ENCODE data around the gene TP53. TPM values are rescaled to one million over a fixed set of nuclear protein-coding genes. Genes with fewer than 3 reads are reported as not detected.

TP53 gene
- total and polyA plus RNA-seq, 10 of the 15 experiments (the other 5 are each of a cell fraction or from before 2014, with no cell fraction given): 35.6 to 162 (median 75.9) TPM

- intact Hi-C loops (cut with micrococcal nuclease; ENCODE audit: unreplicated experiment) (loop anchor here (5.0 kb wide), 1 partner anchor 46 kb away; no protein-coding TSS in a partner anchor), in situ Hi-C loops (cut with MboI) (no loop called here)
- H4K20me1 ChIP-seq (ENCODE audit: control insufficient read depth, insufficient read depth): no peaks in the 10 kb centered on the region
- no peak overlapping the region for H2AFZ ChIP-seq (ENCODE audit: control insufficient read depth, low read depth, low read length)
- H3K79me2 ChIP-seq (ENCODE audit: control insufficient read depth, insufficient read depth, low read length): peaks cover 2% of the 10 kb centered on the region
- no peak overlapping the region for H3K4me2 ChIP-seq (ENCODE audit: control insufficient read depth, insufficient read depth)
- DNase-seq (ENCODE audit: low read depth, low spot score) (no peak), FAIRE-seq (no peak), ATAC-seq (no peak)
- no peaks in the 10 kb centered on the region for H3K36me3 ChIP-seq (ENCODE audit: control insufficient read depth in 2 of 2, insufficient read depth in 2 of 2, low read length in 1 of 2)
- H3K27ac ChIP-seq (ENCODE audit: control insufficient read depth, insufficient read depth): no peak overlapping the region
- ChIA-PET SMC1A (ENCODE audit: uncharacterized antibody, unreplicated experiment) (interaction anchor here (0.6 to 1.7 kb wide), 3 partner anchors 54 to 528 kb away, joined by 3 to 20 read pairs (median 8); partner anchors contain the start of genes TP53 and WRAP53), RAD21 (ENCODE audit: unreplicated experiment) (interaction anchor here (1.0 to 2.0 kb wide), 2 partner anchors 16 to 55 kb away, joined by 3 to 30 read pairs; partner anchors contain the start of genes TP53 and WRAP53), POLR2A (interaction anchor here (0.5 to 3.9 kb wide), 4 partner anchors 47 to 271 kb away, joined by 3 to 22 read pairs (median 5); partner anchors contain the start of genes MPDU1, TP53 and WRAP53), CTCF (interaction anchor here (0.6 to 8.2 kb wide), 17 partner anchors 10 to 169 kb away, joined by 3 to 128 read pairs (median 4); partner anchors contain the start of genes TP53 and WRAP53)
- peaks cover 1% of the 10 kb centered on the region for H3K4me1 ChIP-seq (ENCODE audit: control insufficient read depth, insufficient read depth, low read length)
- no peaks in the 10 kb centered on the region for H3K27me3 ChIP-seq (replicated peaks in 1 of 2; ENCODE audit: control insufficient read depth in 2 of 2, insufficient read depth in 2 of 2, low read length in 1 of 2)
- no peak overlapping the region for H3K4me3 ChIP-seq
- H3K9ac ChIP-seq (ENCODE audit: control insufficient read depth, insufficient read depth, low read length): no peak overlapping the region
- no peaks in the 10 kb centered on the region for H3K9me3 ChIP-seq (replicated peaks; ENCODE audit: control insufficient read depth, insufficient read depth, low read length)
- no TSS peak for BruUV-seq (replicated peaks)
- WGBS (ENCODE audit: insufficient coverage, insufficient replicate concordance, low lambda C conversion rate, missing lambda C conversion rate): 37% methylated on average over 11 of the region's 11 CpGs
- TF ChIP-seq, protein P1, sequence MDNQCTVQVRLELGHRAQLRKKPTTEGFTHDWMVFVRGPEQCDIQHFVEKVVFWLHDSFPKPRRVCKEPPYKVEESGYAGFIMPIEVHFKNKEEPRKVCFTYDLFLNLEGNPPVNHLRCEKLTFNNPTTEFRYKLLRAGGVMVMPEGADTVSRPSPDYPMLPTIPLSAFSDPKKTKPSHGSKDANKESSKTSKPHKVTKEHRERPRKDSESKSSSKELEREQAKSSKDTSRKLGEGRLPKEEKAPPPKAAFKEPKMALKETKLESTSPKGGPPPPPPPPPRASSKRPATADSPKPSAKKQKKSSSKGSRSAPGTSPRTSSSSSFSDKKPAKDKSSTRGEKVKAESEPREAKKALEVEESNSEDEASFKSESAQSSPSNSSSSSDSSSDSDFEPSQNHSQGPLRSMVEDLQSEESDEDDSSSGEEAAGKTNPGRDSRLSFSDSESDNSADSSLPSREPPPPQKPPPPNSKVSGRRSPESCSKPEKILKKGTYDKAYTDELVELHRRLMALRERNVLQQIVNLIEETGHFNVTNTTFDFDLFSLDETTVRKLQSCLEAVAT (IDR thresholded peaks at IDR 0.05): no peak
- no peak for TF ChIP-seq NR2C1 (IDR thresholded peaks at IDR 0.05)
- no peak for TF ChIP-seq POLR2A (IDR thresholded peaks at IDR 0.05; ENCODE audit: low read depth, low read length)
- no peak for TF ChIP-seq BCL11A (IDR thresholded peaks at IDR 0.05; ENCODE audit: low read depth, low read length)
- no peak for TF ChIP-seq PAX8 (IDR thresholded peaks at IDR 0.05)
- TF ChIP-seq CTCF (IDR thresholded peaks at IDR 0.05 in 2 of 3, conservative IDR thresholded peaks at IDR 0.05 in 1 of 3; ENCODE audit: control insufficient read depth in 2 of 3, extremely low read depth in 1 of 3, insufficient read depth in 1 of 3, low read depth in 3 of 3, low read length in 3 of 3): no peak
- TF ChIP-seq NBN (IDR thresholded peaks at IDR 0.05): no peak
- TF ChIP-seq RAD21 (IDR thresholded peaks at IDR 0.05; ENCODE audit: insufficient read depth, low read depth, low read length): no peak
- no peak for TF ChIP-seq E2F8 (IDR thresholded peaks at IDR 0.05; ENCODE audit: low read depth, partially characterized antibody)
- no peak for TF ChIP-seq SP1 (IDR thresholded peaks at IDR 0.05; ENCODE audit: low read depth, low read length)
- TF ChIP-seq SREBF2 (IDR thresholded peaks at IDR 0.05; ENCODE audit: low read length): no peak
- TF ChIP-seq, protein P2, sequence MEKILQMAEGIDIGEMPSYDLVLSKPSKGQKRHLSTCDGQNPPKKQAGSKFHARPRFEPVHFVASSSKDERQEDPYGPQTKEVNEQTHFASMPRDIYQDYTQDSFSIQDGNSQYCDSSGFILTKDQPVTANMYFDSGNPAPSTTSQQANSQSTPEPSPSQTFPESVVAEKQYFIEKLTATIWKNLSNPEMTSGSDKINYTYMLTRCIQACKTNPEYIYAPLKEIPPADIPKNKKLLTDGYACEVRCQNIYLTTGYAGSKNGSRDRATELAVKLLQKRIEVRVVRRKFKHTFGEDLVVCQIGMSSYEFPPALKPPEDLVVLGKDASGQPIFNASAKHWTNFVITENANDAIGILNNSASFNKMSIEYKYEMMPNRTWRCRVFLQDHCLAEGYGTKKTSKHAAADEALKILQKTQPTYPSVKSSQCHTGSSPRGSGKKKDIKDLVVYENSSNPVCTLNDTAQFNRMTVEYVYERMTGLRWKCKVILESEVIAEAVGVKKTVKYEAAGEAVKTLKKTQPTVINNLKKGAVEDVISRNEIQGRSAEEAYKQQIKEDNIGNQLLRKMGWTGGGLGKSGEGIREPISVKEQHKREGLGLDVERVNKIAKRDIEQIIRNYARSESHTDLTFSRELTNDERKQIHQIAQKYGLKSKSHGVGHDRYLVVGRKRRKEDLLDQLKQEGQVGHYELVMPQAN (conservative IDR thresholded peaks at IDR 0.05): no peak
- no peak for TF ChIP-seq SIN3A (IDR thresholded peaks at IDR 0.05; ENCODE audit: low read depth, low read length)
- no peak for TF ChIP-seq SMAD1 (IDR thresholded peaks at IDR 0.05; ENCODE audit: low read depth, partially characterized antibody)
- no peak for TF ChIP-seq ZNF384 (IDR thresholded peaks at IDR 0.05; ENCODE audit: borderline replicate concordance, low read depth, low read length)
These were observed 55.6 kb downstream of the TP53 start for GRCh38 chr17:7631398-7632380.

All from GM12878 (cell line).